Measurements from ENCODE around the gene ATP13A2. TPM values are rescaled to one million over a fixed set of nuclear protein-coding genes. Genes with fewer than 3 reads are reported as not detected.

ATP13A2 gene
- polyA plus RNA-seq, 1 of the 3 experiments (the other 2 are of a cell fraction), result 29.3 TPM

DNA sequence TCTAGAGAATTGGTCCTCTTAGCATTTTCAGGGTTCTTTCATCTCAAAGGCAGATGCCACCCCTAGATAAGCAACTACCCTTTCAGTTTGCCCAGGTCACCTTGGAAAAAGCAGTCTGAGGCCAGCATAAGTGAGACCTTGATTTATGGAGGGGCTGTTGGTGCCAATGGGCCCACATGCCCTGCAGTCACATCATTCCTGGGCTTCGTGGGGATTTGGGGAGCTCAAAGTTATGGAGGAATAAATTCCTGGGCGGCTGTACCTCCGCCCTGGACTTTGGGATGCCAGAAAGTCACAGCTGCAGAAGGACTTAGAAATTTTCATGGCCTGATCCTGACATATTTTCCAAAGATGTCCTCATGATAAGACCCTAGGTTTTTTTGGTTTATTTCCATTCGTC is 44.8 kb upstream of the ATP13A2 start:
- TF ChIP-seq USF1 (IDR thresholded peaks at IDR 0.05; ENCODE audit: borderline replicate concordance, low read depth) (no peak), SMC3 (IDR thresholded peaks at IDR 0.05; ENCODE audit: low read depth, low read length) (no peak), IRF3 (IDR thresholded peaks at IDR 0.05; ENCODE audit: low read depth, low read length) (no peak), RFX5 (IDR thresholded peaks at IDR 0.05; ENCODE audit: low read length) (no peak), FOXJ3 (CRISPR knock-in tag; IDR thresholded peaks at IDR 0.05) (no peak), EZH2phosphoT487 (IDR thresholded peaks at IDR 0.05; ENCODE audit: borderline replicate concordance, low read depth) (no peak), NFIC (IDR thresholded peaks at IDR 0.05; ENCODE audit: borderline replicate concordance) (no peak), TCF12 (IDR thresholded peaks at IDR 0.05) (no peak), YY1 (IDR thresholded peaks at IDR 0.05; ENCODE audit: low read depth) (no peak)
- H3K9ac ChIP-seq, result no peak overlapping the region
- H3K36me3 ChIP-seq (replicated peaks in 1 of 2; ENCODE audit: control insufficient read depth in 1 of 2, insufficient read depth in 2 of 2, low read length in 1 of 2), result no peaks in the 10 kb centered on the region
- H3F3A ChIP-seq (replicated peaks; ENCODE audit: insufficient read depth), result peaks cover 3% of the 10 kb centered on the region
- ChIA-PET CTCF (interaction anchor here (2.1 to 3.5 kb wide), 2 partner anchors 11 to 181 kb away, joined by 8 to 10 read pairs; no protein-coding TSS in a partner anchor), POLR2A (no interaction called here)
- no peaks in the 10 kb centered on the region for H3K9me2 ChIP-seq
- no peak overlapping the region for H3K4me2 ChIP-seq
- H2AFZ ChIP-seq (ENCODE audit: low read depth), result no peak overlapping the region
- peaks cover 8 to 11% of the 10 kb centered on the region in 2 experiments; a peak in 3 of 4 replicates for H3K4me1 ChIP-seq (ENCODE audit: control insufficient read depth in 1 of 2, insufficient read depth in 2 of 2, low read depth in 1 of 2, low read length in 1 of 2)
- no peaks in the 10 kb centered on the region for H4K20me1 ChIP-seq (ENCODE audit: insufficient read depth)
- 82% methylated on average over 1 of the region's 4 CpGs for WGBS (ENCODE audit: low lambda C conversion rate)
- no peak overlapping the region for H3K4me3 ChIP-seq (ENCODE audit: low read depth in 2 of 2, low read length in 1 of 2)
- H3K9me3 ChIP-seq, result no peaks in the 10 kb centered on the region
- peaks cover 8% of the 10 kb centered on the region; the same call in 1 of the 2 replicates for H3K27me3 ChIP-seq (ENCODE audit: insufficient read depth)
- no peak overlapping the region for H3K27ac ChIP-seq (ENCODE audit: low read depth in 2 of 2, low read length in 1 of 2)
- no peak for DNase-seq
- peaks cover 22% of the 10 kb centered on the region for H3K79me2 ChIP-seq (ENCODE audit: insufficient read depth)

DNA sequence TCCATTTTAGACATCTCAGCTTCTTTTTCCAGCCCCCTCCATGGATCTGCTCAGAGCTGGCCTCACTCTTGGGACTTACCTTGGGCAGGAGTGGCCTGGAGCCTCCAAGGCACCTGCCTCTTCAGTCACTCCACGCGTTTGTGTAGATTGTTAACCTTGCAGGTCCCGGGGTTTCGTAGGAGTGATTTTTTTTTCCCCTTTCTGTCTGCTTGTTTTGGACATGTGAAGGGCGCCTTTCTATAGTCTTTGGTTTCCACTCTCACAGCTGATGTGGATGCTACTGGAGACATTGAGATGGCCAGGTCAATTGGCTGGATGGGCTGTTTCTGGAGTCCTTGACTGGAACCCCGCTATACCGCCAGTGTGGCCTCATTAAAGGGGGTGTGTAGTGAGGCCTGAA is 44.1 kb upstream of the ATP13A2 start:
- H2AFZ ChIP-seq (ENCODE audit: low read depth), result no peak overlapping the region
- H3K79me2 ChIP-seq (ENCODE audit: insufficient read depth), result peaks cover 30% of the 10 kb centered on the region
- TF ChIP-seq GABPA (IDR thresholded peaks at IDR 0.05; ENCODE audit: low read depth), result no peak
- no peak for TF ChIP-seq REST (IDR thresholded peaks at IDR 0.05; ENCODE audit: low read depth, low read length)
- TF ChIP-seq, protein P1, sequence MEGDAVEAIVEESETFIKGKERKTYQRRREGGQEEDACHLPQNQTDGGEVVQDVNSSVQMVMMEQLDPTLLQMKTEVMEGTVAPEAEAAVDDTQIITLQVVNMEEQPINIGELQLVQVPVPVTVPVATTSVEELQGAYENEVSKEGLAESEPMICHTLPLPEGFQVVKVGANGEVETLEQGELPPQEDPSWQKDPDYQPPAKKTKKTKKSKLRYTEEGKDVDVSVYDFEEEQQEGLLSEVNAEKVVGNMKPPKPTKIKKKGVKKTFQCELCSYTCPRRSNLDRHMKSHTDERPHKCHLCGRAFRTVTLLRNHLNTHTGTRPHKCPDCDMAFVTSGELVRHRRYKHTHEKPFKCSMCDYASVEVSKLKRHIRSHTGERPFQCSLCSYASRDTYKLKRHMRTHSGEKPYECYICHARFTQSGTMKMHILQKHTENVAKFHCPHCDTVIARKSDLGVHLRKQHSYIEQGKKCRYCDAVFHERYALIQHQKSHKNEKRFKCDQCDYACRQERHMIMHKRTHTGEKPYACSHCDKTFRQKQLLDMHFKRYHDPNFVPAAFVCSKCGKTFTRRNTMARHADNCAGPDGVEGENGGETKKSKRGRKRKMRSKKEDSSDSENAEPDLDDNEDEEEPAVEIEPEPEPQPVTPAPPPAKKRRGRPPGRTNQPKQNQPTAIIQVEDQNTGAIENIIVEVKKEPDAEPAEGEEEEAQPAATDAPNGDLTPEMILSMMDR (IDR thresholded peaks at IDR 0.05), result no peak
- 93% methylated on average over 7 of the region's 7 CpGs for WGBS (ENCODE audit: low lambda C conversion rate)
- H3K36me3 ChIP-seq (replicated peaks in 1 of 2; ENCODE audit: control insufficient read depth in 1 of 2, insufficient read depth in 2 of 2, low read length in 1 of 2), result peaks cover under 1 to 3% of the 10 kb centered on the region in 2 experiments
- H3K9ac ChIP-seq, result no peak overlapping the region
- no peaks in the 10 kb centered on the region for H4K20me1 ChIP-seq (ENCODE audit: insufficient read depth)
- ChIA-PET CTCF (interaction anchor here (2.1 to 3.5 kb wide), 2 partner anchors 11 to 181 kb away, joined by 8 to 10 read pairs; no protein-coding TSS in a partner anchor), POLR2A (no interaction called here)
- no peak overlapping the region for H3K4me2 ChIP-seq
- H3K27ac ChIP-seq (ENCODE audit: low read depth in 2 of 2, low read length in 1 of 2), result no peak overlapping the region
- H3K4me1 ChIP-seq (ENCODE audit: control insufficient read depth in 1 of 2, insufficient read depth in 2 of 2, low read depth in 1 of 2, low read length in 1 of 2), result peaks cover 8 to 11% of the 10 kb centered on the region in 2 experiments; a peak in 3 of 4 replicates
- no peak for DNase-seq
- no peaks in the 10 kb centered on the region for H3K9me2 ChIP-seq
- H3F3A ChIP-seq (replicated peaks; ENCODE audit: insufficient read depth), result peaks cover 5% of the 10 kb centered on the region
- H3K27me3 ChIP-seq (ENCODE audit: insufficient read depth), result peaks cover 8% of the 10 kb centered on the region; the same call in 1 of the 2 replicates
- H3K4me3 ChIP-seq (ENCODE audit: low read depth in 2 of 2, low read length in 1 of 2), result no peak overlapping the region
- no peaks in the 10 kb centered on the region for H3K9me3 ChIP-seq
